Posterior cingulate gyrus (tissue), 11 donors: ENCODE data around the gene PSME2.

Experiments
- DNase-seq, 10 donors: peaks; one replicate each; pipeline versions ENCODE4 v3.0.0 to v3.0.0-alpha.2; 2020 to 2021; ENCODE audit warnings: mixed read lengths in 3 of 10
- intact Hi-C: fragments of 100-400 bp; cut with DNase I; formaldehyde crosslinking; loops from one replicate; pipeline ENCODE4 v1.15.1; 2023

The PSME2 gene

GRCh38 chr14:24146453-24146977 lies at the start of gene PSME2:
Gene PSME2, minus strand, starts transcription at chr14:24146610. Its CDS starts 29 bp downstream, at chr14:24146581.
- DNase-seq = peak; percentile 64 to 97 (median 79)
- intact Hi-C loops = loop anchor here (2.0 kb wide), 1 partner anchor 14 kb away; the partner anchor contains the start of gene IRF9

GRCh38 chr14:24195186-24196070 lies 49.0 kb upstream of the PSME2 start, which contains the start of gene TM9SF1:
Gene TM9SF1, minus strand, starts transcription at chr14:24195441. Its CDS starts 422 bp downstream, at chr14:24195019.
- DNase-seq = peak; percentile 69 to 98 (median 84)
- intact Hi-C loops = no loop called here

GRCh38 chr14:24194873-24195185 lies 48.4 kb upstream of the PSME2 start:
- intact Hi-C loops = no loop called here
- DNase-seq = no peak

DNA sequence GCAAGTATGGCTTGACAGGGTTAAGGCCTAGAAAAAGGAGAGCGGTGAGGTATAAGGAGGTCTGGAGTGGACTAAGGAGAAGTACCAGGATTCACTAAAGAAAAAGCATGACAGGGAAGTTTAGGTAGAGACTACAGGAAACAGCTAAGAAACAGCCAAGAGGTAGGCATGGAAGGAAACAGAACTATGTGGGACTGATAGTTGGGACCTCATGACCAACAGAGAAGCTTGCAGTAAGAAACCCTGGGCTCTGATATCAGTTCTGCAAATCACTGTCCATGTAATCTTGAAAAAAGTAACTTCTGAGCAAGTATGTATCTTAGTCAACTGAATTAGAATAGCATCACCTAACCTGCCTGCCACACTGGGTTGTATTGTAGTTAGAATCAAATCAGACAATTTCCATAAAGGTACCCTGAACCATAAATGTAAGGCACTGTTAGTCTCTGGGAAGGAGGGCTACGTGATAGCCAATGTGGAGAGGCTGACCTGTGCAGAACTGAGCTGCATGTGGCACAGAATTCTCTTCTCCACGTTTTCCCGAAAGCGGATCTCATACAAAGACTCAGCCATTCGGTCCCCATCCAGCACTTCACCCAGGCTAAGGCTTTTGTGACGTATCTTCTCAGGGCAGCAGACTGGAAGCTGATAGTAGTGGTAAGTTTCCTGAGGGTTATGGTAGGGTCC lies 47.9 kb upstream of the PSME2 start:
- no peak for DNase-seq
- intact Hi-C loops = no loop called here

GRCh38 chr14:24192933-24193332 lies 46.5 kb upstream of the PSME2 start:
- DNase-seq = no peak
- intact Hi-C loops = no loop called here

GRCh38 chr14:24190416-24190815 lies 44.0 kb upstream of the PSME2 start:
- no peak for DNase-seq
- intact Hi-C loops = no loop called here

- DNase-seq = no peak
- intact Hi-C loops = loop anchor here (2.0 kb wide), 1 partner anchor 29 kb away; the partner anchor contains the start of gene IRF9
Measured at GRCh38 chr14:24189460-24189859, 43.0 kb upstream of the PSME2 start.

DNA sequence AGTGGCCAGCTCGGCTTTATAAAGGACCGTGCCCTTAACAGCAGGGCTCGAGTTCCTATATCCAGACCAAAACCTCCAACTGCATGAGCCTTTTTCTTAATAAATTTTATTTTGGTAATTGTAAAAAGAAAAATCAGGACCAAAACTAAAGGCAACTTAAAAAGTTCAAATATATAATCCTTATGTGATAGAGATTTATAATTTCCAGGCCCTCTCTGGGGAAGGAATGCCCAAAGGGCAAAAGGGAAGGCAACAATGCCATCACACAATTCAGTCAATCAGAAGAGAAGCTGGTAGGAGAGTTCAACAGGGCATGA lies 42.6 kb upstream of the PSME2 start:
- no peak for DNase-seq
- intact Hi-C loops = loop anchor here (2.0 kb wide), 1 partner anchor 28 kb away; the partner anchor contains the start of gene IRF9

DNA sequence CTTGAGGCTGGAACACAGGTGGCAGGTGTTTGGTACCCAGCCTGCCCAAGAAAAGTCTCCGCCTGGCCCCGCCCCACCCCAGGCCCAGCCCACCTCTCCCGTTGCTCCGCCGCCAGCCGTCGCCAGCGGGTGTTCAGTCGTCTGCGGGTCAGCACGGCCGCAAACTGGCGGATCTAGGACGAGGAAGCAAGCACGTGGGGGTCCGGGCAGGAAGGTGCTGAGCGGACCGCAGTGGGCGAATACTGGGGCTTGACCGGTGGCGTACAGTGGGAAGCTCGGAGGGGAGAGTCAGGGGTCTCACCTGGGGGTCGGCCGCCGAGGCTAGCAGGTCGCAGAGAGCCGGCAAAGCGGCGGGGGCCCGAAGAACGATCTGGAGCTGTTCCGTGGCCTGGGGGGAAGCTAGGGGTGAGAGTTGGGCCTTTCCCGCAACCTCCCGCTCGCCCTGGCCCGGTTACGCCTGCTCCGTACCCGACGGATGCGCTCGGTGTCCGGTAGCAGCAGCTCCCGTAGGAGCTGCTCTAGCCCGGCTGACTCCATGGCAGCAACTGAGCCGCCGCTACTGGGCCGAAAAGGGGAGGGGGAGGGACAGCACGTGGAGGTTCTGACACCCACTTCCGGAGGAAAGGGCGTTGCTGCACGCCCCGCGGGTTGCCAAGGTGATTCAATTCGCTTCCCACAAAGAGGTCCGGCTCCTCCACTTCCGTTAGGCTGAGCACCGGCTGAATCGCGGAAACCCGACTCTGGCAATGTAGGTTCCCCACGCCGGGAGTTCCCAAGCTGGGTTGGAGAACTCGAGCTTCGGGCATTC lies 42.0 kb upstream of the PSME2 start, which contains the start of gene IPO4:
IPO4 (minus strand) TSS at position 566 of the 808 bp plus-strand sequence; CDS start at position 537, 29 bp downstream.
- intact Hi-C loops = loop anchor here (2.0 kb wide), 1 partner anchor 28 kb away; the partner anchor contains the start of gene IRF9
- peak; percentile 93 to 99 (median 95) for DNase-seq

DNA sequence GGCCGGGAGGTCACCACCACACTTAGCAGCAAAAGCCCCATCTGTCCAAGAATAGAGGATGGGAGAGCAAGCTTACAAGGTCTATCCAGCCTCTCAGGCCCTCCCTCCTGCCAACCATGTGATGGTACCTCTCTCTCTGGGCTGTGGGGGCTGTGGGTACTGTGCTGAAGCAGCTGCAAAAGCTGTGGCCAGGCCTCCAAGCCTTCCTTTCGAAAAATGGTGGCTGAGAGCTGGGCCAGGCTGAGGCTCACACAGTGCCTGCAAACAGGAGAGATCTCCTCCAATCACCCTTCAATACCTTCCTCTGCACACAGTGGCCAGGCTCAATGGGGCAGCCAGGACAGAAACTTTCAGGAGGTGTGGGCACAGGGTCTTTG lies 41.1 kb upstream of the PSME2 start:
- intact Hi-C loops = no loop called here
- DNase-seq = no peak

DNA sequence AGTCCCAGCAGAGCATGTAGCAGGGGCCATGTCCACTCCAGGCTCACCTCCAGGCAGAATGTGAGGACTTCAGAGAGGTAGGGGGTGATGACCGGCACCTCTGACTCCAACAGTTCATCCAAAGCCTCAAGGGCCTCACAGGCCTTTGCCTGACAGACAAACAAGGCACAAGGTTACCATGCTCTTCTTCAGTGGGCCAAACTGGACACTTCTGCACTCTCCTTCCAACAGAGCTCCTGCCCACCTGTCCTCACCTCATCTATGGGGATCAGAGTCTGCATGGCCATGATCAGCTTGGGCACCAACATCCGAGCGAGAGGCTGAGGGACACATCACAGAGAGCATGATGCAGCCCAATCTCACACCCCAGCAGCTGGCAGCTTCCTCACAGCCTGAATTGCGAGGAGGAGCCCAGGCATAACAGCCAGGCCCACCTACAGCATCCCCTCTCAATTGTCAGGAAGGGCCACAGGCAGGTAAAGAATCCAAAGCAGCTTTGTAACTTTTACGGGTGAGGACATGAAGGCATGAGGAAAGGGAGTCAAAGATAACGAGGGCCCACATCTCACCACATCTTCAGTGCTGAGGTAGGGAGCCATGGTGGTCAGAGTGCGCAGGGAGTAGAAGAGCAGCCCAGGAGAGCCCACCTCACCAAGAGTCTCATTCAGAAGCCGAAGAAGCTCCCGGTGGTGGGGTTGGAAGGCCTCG lies 40.6 kb upstream of the PSME2 start:
- intact Hi-C loops = no loop called here
- peak in 1 of 10 donors; percentile 70 for DNase-seq

DNA sequence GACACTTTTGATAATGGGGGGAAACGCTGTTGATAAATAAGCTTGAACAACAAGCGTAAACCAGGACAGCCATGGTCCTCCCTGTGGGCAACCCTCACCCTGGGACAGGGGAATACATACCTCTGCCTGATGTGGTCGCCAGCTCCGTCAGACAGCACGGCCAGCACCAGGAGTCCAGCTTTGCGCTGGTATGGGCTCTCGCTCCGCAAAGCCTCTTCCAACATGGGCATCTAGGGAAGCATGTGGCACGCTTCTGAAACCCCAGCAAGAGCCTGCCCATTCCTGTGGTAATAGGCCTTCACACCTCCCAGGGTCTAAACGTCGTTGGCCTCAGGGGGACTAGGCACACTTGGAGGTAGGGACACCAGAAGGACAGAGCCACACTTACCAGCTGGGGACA lies 39.3 kb upstream of the PSME2 start:
- peak in 2 of 10 donors; percentile 30 to 71 for DNase-seq
- intact Hi-C loops = no loop called here

GRCh38 chr14:24185026-24185425 lies 38.6 kb upstream of the PSME2 start:
- intact Hi-C loops = no loop called here

DNA sequence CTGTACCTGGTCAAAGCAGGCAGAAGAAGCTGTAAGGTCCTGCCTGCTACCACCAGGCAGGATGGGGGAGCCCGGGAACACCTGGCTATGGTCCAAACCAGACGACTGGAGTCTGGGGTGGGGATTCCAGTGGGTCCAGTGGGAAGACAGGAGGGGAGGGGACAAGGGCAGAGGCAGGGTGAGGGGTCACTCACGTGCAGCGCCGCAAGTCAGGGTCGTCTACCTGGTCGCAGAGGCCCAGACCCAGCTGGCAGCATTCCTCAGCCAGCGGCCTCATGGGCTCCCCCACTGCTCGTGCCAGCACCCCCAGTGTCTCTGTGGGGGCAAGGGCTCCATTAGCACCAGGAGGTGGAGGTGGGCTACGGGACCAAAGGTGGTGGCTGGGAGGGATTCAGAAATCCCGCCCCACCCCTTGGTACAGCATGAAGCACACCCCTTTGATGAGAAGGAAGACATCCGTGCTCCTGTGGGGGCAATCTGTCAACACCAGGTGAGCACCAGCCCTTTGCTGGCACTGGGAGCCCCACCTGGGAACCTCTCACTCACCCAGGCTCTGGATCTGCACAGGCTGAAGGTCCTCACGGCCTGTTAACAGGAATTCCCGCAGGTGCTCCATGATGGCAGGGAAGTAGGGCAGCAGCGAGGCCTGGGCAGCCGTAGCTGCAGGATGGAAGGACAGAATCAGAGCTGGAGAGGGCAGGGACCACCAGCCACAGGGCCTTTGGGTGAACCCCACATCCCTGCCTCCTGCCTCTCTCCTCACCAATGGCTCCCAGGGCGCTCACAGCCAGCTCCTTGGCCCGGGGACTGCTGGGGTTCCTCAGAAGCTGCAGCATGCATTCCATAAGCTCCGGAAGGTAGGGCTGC lies 37.9 kb upstream of the PSME2 start:
- DNase-seq = peak in 2 of 10 donors; percentile 42 to 74
- intact Hi-C loops = no loop called here

More at GRCh38 chr14:24185026-24185425, 38.6 kb upstream of the PSME2 start:
- peak in 1 of 10 donors; percentile 43 for DNase-seq

DNA sequence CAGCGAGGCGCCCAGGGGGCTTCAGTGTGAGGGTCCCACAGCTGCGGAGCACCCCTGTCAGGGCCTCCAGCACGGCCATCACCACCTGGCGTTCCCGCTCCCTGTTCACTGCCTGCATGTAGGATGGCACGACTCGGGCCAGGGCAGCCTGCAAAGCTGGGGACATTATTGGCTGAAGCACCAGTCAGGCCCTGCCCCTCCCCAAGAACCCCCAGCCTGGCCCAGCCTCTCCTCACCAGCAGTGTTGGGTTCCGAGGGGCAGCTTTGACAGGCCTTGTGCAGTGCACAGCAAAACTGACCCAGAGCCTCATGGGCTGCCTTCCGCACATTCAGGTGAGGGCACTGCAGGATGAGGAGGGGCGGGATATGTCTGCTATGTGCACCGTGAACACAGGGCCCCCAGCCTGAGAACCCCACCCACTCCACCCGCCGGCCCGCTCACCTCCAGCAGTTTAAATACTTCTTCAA lies 36.6 kb upstream of the PSME2 start:
- DNase-seq = peak in 2 of 10 donors; percentile 58 to 75
- intact Hi-C loops = no loop called here

GRCh38 chr14:24182110-24182882 lies 35.9 kb upstream of the PSME2 start:
- intact Hi-C loops = no loop called here
- peak in 2 of 10 donors; percentile 64 to 71 for DNase-seq

DNA sequence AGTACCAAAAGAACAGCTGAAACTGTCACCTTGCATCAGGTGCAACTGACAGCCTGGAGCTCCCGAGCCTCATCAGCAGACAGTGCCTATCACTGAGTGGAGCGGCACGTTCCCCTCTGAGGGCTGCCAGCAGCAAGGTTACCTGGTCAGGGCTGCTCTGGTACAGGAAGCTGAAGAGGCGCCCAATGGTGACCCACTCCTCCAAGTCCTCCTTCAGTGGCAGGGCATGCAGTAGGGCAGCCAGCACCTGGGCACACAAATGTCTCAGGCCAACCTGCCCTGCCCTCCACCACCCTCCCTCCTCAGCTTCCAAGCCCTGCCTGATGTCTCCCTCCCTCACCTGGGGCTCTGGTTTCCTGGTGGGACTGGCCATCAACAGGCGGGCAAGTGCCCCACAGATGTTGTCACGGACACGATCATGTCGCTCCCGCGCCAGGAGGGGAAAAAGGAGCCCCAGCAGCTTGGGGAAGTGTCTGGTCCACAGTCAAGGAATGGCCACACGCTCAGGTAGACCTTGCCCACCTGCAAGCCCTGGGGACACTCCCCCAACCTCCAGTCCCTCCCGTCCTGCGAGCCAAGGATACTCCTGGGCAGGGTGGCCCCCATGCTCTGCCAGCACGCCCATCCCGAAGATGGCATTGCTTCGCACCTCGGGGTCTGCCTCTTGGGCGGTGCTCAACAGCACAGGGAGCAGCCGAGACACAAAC lies 35.1 kb upstream of the PSME2 start:
- DNase-seq = peak in 2 of 10 donors; percentile 49 to 77
- intact Hi-C loops = no loop called here
